ENCODE measurements around the gene TIMP3.
"Not testable (repeated sequence)": the region's sequence is repeated elsewhere in the genome, so short reads cannot be mapped to it uniquely, and the experiment has no call there.

DNA sequence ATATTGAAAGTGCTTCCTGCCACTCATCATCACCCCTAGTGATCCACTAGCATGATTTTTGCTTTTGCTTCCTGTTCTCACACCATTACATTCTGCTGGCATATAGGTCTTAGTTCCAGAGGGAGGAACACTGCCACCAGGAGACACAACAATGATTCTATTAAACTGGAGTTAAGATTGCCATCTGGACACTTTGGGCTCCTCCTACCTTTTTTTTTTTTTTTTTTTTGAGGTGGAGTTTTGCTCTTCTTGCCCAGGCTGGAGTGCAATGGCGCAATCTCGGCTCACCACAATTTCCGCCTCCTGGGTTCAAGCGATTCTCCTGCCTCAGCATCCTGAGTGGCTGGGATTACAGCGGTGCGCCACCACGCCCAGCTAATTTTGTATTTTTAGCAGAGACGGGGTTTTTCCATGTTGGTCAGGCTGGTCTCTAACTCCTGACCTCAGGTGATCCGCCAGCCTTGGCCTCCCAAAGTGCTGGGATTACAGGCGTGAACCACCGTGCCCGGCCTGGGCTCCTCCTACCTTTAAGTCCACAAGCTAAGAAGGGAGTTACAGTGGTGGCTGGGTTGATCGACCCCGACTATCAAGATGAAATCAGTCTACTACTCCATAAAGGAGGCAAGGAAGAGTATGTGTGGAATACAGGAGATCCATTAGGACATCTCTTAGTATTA lies 44.3 kb upstream of the TIMP3 start:
- not testable (repeated sequence) for TF ChIP-seq AFF4 (CRISPR knock-in tag; IDR thresholded peaks at IDR 0.05; ENCODE audit: borderline replicate concordance); CREB1 (CRISPR knock-in tag; IDR thresholded peaks at IDR 0.05); SP1 (CRISPR knock-in tag; conservative IDR thresholded peaks at IDR 0.05); MAX (CRISPR knock-in tag; IDR thresholded peaks at IDR 0.05); E2F5 (CRISPR knock-in tag; IDR thresholded peaks at IDR 0.05)
- TF ChIP-seq, protein P1, sequence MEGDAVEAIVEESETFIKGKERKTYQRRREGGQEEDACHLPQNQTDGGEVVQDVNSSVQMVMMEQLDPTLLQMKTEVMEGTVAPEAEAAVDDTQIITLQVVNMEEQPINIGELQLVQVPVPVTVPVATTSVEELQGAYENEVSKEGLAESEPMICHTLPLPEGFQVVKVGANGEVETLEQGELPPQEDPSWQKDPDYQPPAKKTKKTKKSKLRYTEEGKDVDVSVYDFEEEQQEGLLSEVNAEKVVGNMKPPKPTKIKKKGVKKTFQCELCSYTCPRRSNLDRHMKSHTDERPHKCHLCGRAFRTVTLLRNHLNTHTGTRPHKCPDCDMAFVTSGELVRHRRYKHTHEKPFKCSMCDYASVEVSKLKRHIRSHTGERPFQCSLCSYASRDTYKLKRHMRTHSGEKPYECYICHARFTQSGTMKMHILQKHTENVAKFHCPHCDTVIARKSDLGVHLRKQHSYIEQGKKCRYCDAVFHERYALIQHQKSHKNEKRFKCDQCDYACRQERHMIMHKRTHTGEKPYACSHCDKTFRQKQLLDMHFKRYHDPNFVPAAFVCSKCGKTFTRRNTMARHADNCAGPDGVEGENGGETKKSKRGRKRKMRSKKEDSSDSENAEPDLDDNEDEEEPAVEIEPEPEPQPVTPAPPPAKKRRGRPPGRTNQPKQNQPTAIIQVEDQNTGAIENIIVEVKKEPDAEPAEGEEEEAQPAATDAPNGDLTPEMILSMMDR (IDR thresholded peaks at IDR 0.05): not testable (repeated sequence)
- TF ChIP-seq, protein P2, sequence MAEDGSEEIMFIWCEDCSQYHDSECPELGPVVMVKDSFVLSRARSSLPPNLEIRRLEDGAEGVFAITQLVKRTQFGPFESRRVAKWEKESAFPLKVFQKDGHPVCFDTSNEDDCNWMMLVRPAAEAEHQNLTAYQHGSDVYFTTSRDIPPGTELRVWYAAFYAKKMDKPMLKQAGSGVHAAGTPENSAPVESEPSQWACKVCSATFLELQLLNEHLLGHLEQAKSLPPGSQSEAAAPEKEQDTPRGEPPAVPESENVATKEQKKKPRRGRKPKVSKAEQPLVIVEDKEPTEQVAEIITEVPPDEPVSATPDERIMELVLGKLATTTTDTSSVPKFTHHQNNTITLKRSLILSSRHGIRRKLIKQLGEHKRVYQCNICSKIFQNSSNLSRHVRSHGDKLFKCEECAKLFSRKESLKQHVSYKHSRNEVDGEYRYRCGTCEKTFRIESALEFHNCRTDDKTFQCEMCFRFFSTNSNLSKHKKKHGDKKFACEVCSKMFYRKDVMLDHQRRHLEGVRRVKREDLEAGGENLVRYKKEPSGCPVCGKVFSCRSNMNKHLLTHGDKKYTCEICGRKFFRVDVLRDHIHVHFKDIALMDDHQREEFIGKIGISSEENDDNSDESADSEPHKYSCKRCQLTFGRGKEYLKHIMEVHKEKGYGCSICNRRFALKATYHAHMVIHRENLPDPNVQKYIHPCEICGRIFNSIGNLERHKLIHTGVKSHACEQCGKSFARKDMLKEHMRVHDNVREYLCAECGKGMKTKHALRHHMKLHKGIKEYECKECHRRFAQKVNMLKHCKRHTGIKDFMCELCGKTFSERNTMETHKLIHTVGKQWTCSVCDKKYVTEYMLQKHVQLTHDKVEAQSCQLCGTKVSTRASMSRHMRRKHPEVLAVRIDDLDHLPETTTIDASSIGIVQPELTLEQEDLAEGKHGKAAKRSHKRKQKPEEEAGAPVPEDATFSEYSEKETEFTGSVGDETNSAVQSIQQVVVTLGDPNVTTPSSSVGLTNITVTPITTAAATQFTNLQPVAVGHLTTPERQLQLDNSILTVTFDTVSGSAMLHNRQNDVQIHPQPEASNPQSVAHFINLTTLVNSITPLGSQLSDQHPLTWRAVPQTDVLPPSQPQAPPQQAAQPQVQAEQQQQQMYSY (CRISPR knock-in tag; IDR thresholded peaks at IDR 0.05): not testable (repeated sequence)
